ENCODE results near the gene DKK3. TPM values are rescaled to one million over a fixed set of nuclear protein-coding genes. Genes with fewer than 3 reads are reported as not detected.

Gene DKK3
- total RNA-seq, 1 experiment from 2014 or later, result 156 TPM

DNA sequence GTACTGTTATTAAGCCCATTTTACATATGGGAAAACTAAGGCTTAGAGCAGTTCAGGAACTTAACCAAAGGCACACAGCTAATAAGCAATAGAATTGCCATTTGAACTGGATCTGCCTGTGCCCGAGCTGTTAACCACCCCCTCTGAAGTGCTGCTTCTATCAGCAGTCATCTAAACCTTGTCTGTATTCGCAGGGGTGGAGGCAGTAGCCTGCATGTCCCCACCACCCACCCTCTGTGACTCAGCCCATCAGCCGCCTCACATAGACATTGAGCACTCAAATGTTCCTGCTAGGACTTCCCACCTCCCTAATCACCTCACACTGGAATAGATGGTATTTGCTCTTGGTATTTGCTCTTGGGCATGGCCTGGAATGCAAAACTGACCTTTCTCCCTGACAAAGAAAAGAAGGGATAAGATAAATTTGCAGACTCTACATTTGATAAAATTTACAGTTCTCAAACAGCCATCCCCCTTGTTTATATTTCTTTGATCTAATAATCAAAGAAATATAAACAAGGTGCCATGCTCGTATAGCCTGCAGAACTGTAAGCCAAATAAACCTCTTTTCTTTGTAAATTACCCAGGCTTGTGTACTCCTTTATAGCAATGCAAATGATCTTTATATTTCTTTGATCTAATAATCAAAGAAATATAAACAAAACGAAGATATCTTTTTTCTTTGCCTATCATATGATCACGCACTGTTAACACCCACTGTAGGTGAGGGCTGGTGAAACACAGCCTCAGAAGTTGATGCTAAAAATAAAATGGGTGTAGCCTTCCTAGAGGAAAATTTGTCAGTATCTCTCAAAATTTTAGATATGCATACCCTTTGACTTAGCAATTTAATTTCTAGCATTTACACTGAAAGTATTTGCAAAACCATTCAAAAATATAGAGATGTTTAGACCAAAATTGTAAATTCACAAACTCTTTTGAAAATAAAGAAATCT is 15.9 kb downstream of the DKK3 start:
- Histone ChIP-seq H3K4me3 (ENCODE audit: low read depth, low read length) (no peak overlapping the region), H3K27me3 (replicated peaks; ENCODE audit: control insufficient read depth, insufficient read depth, low read length) (no peaks in the 10 kb centered on the region), H3K4me1 (peaks cover 50% of the 10 kb centered on the region), H3K36me3 (ENCODE audit: control insufficient read depth, insufficient read depth, low read length) (peaks cover 7% of the 10 kb centered on the region), H3K9me3 (peaks cover 5% of the 10 kb centered on the region)
- H3K27me3 Mint-ChIP-seq (ENCODE audit: insufficient read depth, unreplicated experiment), result no peaks in the 10 kb centered on the region
- no TSS peak for BruUV-seq (replicated peaks)
- H3K9me3 Mint-ChIP-seq (ENCODE audit: unreplicated experiment), result peaks cover 18% of the 10 kb centered on the region
- H3K27ac Mint-ChIP-seq (ENCODE audit: unreplicated experiment), result peak overlapping the region; percentile 96
- peaks cover 48% of the 10 kb centered on the region for H3K4me1 Mint-ChIP-seq (ENCODE audit: low read depth, unreplicated experiment)
- intact Hi-C loops (cut with micrococcal nuclease; ENCODE audit: unreplicated experiment), result loop anchor here (1.0 to 2.0 kb wide), 2 partner anchors 28 to 52 kb away; no protein-coding TSS in a partner anchor
- TF ChIP-seq, protein P1, sequence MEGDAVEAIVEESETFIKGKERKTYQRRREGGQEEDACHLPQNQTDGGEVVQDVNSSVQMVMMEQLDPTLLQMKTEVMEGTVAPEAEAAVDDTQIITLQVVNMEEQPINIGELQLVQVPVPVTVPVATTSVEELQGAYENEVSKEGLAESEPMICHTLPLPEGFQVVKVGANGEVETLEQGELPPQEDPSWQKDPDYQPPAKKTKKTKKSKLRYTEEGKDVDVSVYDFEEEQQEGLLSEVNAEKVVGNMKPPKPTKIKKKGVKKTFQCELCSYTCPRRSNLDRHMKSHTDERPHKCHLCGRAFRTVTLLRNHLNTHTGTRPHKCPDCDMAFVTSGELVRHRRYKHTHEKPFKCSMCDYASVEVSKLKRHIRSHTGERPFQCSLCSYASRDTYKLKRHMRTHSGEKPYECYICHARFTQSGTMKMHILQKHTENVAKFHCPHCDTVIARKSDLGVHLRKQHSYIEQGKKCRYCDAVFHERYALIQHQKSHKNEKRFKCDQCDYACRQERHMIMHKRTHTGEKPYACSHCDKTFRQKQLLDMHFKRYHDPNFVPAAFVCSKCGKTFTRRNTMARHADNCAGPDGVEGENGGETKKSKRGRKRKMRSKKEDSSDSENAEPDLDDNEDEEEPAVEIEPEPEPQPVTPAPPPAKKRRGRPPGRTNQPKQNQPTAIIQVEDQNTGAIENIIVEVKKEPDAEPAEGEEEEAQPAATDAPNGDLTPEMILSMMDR (IDR thresholded peaks at IDR 0.05; ENCODE audit: insufficient read depth in 1 of 2, low read depth in 1 of 2, low read length in 1 of 2, severe bottlenecking in 1 of 2, unreplicated experiment in 1 of 2), result no peak
- ChIA-PET CTCF (no interaction called here), POLR2A (interaction anchor here (0.5 kb wide), 1 partner anchor 487 kb away, joined by 4 read pairs; no protein-coding TSS in a partner anchor)
- H3K4me3 Mint-ChIP-seq (ENCODE audit: unreplicated experiment), result peak overlapping the region; percentile 63
- DNase-seq, result peak; percentile 89 to 94
- H3K36me3 Mint-ChIP-seq (ENCODE audit: insufficient read depth, unreplicated experiment), result peaks cover 85% of the 10 kb centered on the region

DNA sequence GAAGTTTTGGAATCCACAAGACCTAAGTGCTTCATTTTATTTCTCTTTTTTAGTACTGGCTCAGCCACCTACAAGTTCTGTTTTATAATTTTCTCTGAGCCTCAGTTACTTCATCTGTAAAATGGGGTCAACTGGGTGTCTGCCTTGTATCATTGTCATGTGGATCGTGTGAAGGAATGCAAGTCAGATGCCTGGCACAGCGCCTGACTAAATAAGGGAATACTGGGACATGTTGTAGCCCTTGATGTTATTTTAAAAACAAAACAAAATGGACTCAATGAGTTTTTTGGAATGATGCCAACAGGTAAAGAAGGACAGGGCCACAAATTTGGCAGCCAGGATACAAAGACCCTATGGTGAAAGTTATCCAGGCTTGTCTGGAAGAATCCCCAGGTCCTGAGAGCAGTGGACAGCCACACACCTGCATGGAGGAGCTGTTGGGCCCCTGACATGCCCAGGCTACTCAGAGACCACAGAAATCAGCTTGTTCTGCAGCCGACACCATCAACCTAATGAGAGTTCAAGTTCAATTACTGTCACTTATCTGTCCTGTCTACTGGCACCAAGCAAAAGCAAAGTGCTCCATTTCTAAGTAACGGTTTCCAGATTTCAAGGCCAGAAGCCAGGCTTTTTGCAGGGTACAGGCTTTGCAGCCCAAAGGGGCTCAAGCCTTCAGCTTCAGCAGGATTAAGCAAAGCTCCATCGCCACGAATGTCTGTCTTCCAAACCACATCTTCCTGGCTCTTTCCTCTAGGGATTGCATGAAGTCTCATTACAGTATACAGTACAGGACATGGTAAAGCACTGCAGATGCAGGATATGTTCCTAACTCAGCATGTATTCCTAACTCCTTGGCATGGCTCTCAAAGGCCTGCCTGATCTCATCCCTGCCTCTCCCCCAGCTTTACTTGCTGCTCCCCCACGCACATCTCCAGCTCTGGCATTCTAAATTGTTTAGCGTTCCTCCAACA is 18.4 kb downstream of the DKK3 start:
- Histone ChIP-seq H3K4me1 (peaks cover 50% of the 10 kb centered on the region), H3K9me3 (peaks cover 5% of the 10 kb centered on the region), H3K36me3 (ENCODE audit: control insufficient read depth, insufficient read depth, low read length) (peaks cover 9% of the 10 kb centered on the region), H3K4me3 (ENCODE audit: low read depth, low read length) (no peak overlapping the region), H3K27me3 (replicated peaks; ENCODE audit: control insufficient read depth, insufficient read depth, low read length) (no peaks in the 10 kb centered on the region)
- Mint-ChIP-seq H3K9me3 (ENCODE audit: unreplicated experiment) (peaks cover 18% of the 10 kb centered on the region), H3K27ac (ENCODE audit: unreplicated experiment) (peak overlapping the region; percentile 96), H3K36me3 (ENCODE audit: insufficient read depth, unreplicated experiment) (peaks cover 66% of the 10 kb centered on the region), H3K4me3 (ENCODE audit: unreplicated experiment) (no peak overlapping the region), H3K27me3 (ENCODE audit: insufficient read depth, unreplicated experiment) (no peaks in the 10 kb centered on the region), H3K4me1 (ENCODE audit: low read depth, unreplicated experiment) (peaks cover 43% of the 10 kb centered on the region)
- intact Hi-C loops (cut with micrococcal nuclease; ENCODE audit: unreplicated experiment), result no loop called here
- ChIA-PET CTCF (interaction anchor here (1.2 kb wide), 1 partner anchor 23 kb away, joined by 3 read pairs; no protein-coding TSS in a partner anchor), POLR2A (no interaction called here)
- TF ChIP-seq, protein P1 (IDR thresholded peaks at IDR 0.05; ENCODE audit: insufficient read depth in 1 of 2, low read depth in 1 of 2, low read length in 1 of 2, severe bottlenecking in 1 of 2, unreplicated experiment in 1 of 2), result no peak
- no peak for DNase-seq
- BruUV-seq (replicated peaks), result no TSS peak
